GM18868 (cell line): ENCODE data around the gene NMNAT2.

Source experiments
- ATAC-seq: cut with Tn5 transposase; IDR thresholded peaks from one replicate; pipeline ENCODE4 v1.9.1; 2021; ENCODE audit warnings: mild to moderate bottlenecking, moderate library complexity; ENCODE audit not compliant: unreplicated experiment

The NMNAT2 gene

GRCh38 chr1:183319606-183320005 lies 98.6 kb downstream of the NMNAT2 start:
- ATAC-seq, result no peak

DNA sequence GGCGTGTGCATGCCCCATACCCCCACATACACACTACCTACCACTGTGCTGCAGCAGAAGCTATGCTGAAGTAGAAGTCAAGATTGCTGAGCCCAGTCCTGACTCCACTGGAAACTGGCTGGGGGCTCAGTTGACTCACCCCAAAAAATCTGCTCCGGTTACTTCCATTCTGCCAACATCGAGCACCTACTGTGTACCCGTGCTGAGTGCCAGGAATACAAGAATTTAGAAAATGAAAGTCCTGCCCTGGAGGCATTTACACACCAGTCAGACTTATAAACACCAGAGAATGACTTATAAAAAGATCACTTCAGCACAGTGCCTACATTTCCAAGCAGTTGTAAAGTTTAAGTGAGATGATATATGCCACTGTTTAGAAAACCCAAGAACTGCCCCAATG lies 99.1 kb downstream of the NMNAT2 start:
- ATAC-seq, result no peak

- ATAC-seq, result peak; percentile 94
These were observed 99.7 kb downstream of the NMNAT2 start for GRCh38 chr1:183318433-183318832.

DNA sequence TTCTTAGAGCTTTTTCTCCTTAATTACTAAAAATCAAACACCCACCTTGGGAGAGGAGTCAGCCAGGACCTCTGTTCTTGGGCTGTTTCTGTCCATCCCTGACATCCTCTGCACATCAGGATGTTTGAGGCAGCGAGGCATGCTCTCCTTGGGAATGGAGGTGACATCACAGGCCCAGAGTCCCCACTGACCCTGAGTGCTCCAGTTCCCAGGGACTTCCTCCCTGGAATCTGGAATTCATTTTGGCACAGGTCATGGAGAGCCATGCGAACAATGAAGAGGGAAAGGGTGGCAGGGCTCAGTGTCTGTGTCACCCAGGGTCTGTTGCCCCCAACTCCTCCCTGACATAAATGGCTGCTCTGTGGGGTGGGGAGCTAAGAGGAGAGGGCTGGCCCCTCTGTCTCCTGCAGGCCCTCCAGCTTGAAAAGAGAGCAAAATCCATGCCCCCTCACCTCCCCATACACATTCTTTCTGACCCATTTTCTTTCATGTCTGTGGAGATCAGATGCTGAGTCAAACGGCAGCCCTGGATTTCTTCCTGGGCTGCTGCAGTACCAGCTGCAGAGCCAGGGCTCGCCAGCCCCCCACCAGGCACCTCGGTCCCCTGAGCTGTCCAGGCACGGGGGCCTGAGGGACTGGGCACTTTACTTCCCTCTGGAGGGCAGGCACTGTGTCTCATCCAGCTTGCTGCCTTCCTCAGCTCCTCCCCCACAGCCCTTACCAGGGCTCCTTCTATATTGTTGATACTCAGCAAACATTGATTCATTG lies 102.0 kb downstream of the NMNAT2 start:
- ATAC-seq, result no peak

GRCh38 chr1:183313063-183313462 lies 105.1 kb downstream of the NMNAT2 start:
- no peak for ATAC-seq

- ATAC-seq, result no peak
These were observed 107.3 kb downstream of the NMNAT2 start for GRCh38 chr1:183310753-183311479.

GRCh38 chr1:183308719-183309118 lies 109.5 kb downstream of the NMNAT2 start:
- no peak for ATAC-seq

- ATAC-seq, result peak; percentile 47
These were observed 111.7 kb downstream of the NMNAT2 start for GRCh38 chr1:183306317-183307042.

DNA sequence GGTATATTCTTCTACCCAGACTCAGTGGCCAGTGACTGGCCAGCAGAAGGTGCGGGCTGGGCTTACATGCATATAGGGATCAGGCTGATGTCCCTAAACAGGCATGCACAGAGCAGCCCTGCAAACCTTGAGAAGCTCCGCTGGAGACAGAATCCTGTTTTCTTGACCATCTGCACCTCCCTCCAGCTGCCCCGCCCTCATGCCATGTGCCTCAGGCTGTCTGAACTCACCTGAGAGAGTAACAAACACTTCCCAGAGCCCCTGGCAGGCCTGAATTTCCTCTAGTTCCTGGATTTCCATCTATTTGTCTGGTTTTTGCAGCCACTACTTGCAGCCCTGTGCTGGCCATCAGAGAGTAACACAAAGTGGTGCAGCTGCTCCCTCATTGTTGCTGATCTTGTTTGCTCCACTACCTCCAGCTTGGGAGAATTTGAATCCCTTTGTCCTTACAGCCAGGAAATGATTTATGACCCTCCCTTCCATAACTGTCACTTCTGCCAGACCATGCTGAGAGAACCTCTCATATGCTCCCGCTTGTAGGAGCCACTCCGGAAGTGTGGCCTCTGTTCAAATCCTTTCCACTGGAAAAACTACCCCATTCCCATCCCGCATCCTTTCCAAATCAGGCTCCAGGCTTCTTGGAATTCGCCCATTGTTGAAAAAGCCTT lies 113.6 kb downstream of the NMNAT2 start:
- ATAC-seq, result no peak

GRCh38 chr1:183303901-183304300 lies 114.3 kb downstream of the NMNAT2 start:
- ATAC-seq, result no peak

DNA sequence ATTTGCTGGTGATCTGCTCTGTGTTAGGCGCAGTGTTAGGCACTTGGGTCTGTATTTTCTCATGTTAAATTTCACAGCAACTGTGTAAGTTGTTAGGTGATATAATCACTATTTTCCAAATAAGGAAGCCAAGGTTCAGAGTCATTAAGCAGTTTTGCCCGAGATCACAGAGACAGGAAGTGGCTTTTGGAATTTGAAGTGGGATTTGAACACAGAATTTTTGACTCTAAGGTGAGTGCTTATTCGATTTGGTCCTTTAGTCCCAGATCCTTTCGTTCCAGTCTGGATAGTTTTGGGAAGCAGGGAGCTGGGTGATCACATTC lies 114.9 kb downstream of the NMNAT2 start:
- ATAC-seq, result no peak

DNA sequence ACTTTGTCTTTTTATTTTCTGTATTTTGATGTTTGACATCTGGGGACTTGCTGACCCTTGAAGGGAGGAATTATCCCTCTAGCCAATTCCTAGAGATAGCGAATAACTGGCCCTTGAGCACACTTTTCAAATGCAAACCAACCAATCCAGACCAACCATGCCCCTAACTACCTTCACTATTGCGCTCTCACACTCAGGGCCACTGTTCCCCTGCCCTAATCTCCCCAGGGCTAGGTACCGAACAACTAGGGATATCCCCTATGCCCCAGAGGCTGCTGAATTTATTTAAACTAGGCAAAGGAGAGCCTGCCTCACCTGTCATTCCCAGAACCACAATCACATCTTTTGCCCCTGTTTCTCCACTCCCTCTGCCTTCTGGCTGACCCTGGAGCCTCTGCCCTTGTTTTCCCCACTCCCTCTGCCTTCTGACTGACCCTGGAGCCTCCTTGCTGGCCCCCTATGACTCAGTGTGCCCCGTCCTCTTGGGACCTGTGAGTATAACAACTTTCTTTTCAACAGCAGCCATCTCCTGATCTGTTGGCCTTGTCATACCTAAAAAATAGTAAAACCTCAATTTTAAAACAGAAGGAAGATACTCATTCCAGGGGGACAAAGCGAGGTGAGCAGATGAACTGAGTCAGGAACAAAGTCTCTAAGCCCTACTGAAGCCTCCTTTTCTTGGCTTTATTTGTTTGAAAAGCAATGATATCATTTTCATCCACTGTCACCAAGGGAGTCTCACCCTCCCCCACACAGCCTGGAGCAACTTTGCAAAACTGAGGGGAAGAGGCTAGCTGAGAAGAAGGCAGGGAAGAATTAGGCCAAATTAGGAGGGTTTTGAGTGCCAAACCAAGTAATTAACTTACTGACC lies 115.5 kb downstream of the NMNAT2 start:
- ATAC-seq, result no peak

GRCh38 chr1:183301239-183301638 lies 116.9 kb downstream of the NMNAT2 start:
- ATAC-seq, result no peak

DNA sequence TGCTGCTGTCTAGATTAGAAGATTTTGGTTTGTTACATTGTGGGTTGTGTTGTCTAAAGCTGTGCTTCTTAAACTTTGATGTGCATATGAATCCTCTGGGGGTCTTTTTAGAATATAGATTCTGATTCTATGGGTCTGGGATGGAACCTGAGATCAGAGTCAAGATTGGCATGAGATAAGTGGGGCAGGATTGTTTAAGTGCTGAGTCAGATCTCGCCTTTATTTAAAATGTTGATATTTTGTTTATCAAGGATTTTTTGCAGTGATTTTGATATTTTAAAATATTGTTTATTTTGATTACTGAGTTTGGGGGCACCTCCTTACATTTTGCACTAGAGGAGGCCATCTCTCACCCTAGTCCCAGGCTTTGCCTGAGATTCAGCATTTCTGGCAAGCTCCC lies 117.4 kb downstream of the NMNAT2 start:
- ATAC-seq, result no peak

- ATAC-seq, result no peak
These were observed 117.8 kb downstream of the NMNAT2 start for GRCh38 chr1:183300395-183300794.

DNA sequence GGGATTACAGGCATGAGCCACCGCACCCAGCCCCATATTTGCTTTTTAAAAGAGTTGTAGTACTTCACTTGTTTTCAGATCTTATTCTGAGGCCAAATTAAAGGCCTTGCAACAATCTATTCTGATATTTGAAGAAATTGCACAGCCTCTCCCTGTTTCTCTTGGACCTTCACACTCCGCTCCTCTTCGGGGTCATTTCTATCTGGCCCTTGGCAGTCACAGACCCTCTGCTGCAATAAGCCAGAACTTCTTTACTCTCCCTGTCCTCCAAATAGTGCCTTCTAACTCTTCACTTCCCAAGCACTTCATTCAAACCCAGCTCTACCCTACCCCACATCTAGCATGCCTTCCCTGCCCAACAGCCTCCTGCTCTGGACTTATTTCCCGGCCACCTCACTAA lies 121.4 kb downstream of the NMNAT2 start:
- ATAC-seq, result no peak

GRCh38 chr1:183295521-183295920 lies 122.7 kb downstream of the NMNAT2 start:
- no peak for ATAC-seq

- ATAC-seq, result no peak
These were observed 124.3 kb downstream of the NMNAT2 start for GRCh38 chr1:183293876-183294275.

GRCh38 chr1:183293241-183293640 lies 124.9 kb downstream of the NMNAT2 start:
- ATAC-seq, result no peak

DNA sequence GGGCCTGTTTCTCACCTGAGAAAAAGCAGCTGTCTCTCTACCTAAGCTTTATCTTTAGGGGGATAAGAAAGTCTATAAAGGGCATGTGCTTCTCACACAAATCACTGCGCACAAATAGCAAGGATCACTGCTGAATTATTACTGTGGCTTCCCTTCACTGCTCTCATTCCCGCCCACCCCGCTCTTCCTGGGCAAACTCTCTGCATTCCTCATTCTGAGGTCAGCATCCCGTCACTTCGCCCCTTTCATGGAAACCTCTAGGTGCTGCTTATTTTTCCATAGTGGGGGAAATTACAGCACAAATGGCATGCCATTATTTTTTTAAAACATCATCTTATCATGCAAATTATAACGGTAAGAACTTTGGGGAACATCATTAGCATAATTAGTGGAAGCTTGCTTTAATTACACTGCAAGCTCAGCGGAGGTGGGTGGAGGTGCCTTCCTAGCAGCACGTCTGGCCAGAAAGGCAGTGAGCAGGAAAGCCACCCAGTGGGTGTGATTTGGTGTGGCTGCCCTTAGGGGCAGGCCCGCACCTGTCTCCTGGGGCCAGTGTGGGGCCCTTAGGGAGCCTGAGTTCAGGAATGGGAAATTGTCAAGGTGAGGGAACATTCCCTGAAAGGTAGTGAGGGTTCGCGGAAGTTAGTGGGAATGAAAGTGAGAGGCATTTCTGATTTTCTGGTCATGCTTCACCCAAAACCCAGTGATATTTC lies 126.2 kb downstream of the NMNAT2 start:
- no peak for ATAC-seq
